ENCODE measurements around the gene NDST4.
"Not testable (repeated sequence)": the region's sequence is repeated elsewhere in the genome, so short reads cannot be mapped to it uniquely, and the experiment has no call there.

Gene NDST4

DNA sequence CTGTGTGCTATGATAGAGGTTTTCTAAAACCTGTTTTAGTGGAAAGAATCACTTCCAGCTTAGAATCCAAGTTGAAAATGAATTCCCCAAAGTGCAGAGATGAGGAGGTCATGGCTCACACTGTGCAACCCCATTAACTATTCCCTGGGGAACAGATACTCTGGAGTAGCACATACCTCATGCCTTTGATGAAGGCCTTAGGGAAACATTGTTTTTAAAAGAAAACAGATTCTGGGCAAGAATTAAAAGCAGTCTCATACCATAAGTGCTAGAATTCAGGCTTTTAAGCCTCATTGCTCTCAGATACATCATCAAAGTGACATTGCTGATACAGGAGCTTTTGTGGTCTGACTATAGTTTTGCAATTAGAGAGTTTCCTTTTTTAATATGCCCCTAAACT, 115.1 kb downstream of the NDST4 start:
- intact Hi-C loops (cut with micrococcal nuclease): no loop called here
- Mint-ChIP-seq H3K36me3 (ENCODE audit: low read depth) (no peaks in the 10 kb centered on the region), H3K27me3 (no peaks in the 10 kb centered on the region), H3K27ac (no peak overlapping the region), H3K9me3 (no peaks in the 10 kb centered on the region), H3K4me3 (no peak overlapping the region), H3K4me1 (ENCODE audit: low read depth) (no peaks in the 10 kb centered on the region)

DNA sequence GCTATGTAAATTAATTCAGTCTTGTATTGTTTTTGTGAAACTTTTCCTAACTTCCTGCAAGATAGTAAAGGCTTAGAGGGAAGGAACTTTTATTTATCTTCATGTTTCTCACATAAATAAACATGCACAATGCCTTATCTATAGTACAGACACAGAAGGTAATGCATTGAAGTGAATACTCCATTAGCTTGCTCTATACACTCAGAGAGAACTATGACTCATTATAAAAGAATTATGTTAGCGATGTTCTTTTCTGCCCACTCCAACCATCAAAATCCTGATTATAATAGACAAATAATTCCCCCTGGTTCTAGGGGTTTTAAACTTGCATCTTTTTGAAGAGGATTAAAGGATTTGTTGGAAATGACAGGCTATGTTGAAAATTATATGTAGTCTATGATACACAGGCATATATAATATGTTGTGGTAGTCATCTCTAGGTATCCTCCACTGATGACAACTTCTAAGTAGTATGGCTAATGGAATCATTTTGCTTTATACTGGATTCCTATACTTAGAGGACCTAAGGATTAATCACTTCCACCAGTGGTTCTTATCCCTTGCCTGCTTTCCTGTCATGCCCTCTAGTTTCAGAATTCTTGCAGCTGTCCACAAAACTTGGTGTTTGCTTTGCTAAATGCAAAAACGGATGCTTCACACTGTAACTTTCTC, 115.7 kb downstream of the NDST4 start:
- no peak overlapping the region for H3K4me3 Mint-ChIP-seq

DNA sequence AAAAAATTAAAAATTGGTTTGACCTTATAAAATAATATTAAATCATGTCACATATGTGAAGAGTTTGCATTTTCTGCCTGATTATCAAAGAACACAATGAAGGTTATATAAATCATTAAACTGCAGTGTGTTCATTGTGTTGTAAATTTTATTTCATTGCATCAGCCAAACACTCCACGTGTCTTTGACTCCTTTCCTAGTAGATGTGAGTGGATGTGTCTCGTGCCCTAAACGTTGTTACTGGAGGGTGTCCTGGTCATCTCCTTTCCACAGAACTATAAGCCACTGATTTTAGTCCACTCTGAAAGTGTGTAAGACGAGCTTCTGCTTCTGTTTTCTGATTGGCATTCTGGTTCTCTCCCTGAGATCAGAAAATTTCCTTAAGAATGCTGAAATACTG, 127.3 kb downstream of the NDST4 start:
- intact Hi-C loops (cut with micrococcal nuclease): no loop called here
- no peaks in the 10 kb centered on the region for H3K4me1 Mint-ChIP-seq (ENCODE audit: low read depth)
- H3K27ac Mint-ChIP-seq: no peak overlapping the region
- peaks cover 24% of the 10 kb centered on the region for H3K9me3 Mint-ChIP-seq
- no peak overlapping the region for H3K4me3 Mint-ChIP-seq
- H3K36me3 Mint-ChIP-seq (ENCODE audit: low read depth): no peaks in the 10 kb centered on the region
- H3K27me3 Mint-ChIP-seq: no peaks in the 10 kb centered on the region

More for the DNA sequence above, 115.7 kb downstream of the NDST4 start:
- H3K9me3 Mint-ChIP-seq: no peaks in the 10 kb centered on the region
- no peaks in the 10 kb centered on the region for H3K36me3 Mint-ChIP-seq (ENCODE audit: low read depth)
- no peaks in the 10 kb centered on the region for H3K27me3 Mint-ChIP-seq
- H3K27ac Mint-ChIP-seq: no peak overlapping the region
- intact Hi-C loops (cut with micrococcal nuclease): no loop called here
- H3K4me1 Mint-ChIP-seq (ENCODE audit: low read depth): no peaks in the 10 kb centered on the region

DNA sequence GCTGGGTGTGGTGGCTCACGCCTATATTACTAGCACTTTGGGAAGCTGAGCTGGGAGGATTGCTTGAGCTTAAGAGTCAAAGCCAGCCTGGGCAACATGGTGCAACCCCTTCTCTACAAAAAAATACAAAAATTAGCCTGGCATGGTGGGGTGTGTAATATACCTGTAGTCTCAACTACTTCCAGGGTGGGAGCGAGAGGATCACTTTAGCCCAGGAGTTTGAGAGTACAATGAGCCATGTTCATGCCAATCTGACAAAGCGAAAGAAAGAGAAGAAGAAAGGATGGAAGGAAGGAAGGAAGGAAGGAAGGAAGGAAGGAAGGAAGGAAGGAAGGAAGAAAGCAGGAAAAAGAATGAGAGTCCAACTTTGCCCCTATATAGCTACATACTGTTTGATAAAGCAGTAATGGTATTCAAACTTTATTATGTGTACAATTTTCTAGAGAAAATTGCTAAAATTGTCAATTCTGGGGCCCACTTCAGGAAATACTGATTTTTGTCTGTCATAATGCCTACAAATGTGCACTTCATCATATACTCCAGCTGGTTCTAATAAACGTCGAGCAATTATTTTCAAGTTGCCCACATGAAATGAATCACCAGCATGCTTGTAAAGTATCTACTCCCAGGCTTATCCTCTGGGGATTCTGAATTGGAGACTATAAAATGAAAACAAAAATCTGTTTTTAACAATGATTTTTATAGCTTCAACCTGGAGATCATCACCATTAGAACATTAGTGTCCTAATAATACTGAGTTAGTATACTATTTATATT, 132.3 kb downstream of the NDST4 start:
- intact Hi-C loops (cut with micrococcal nuclease): no loop called here
- Mint-ChIP-seq H3K4me1 (ENCODE audit: low read depth) (no peaks in the 10 kb centered on the region), H3K27ac (no peak overlapping the region), H3K36me3 (ENCODE audit: low read depth) (no peaks in the 10 kb centered on the region), H3K4me3 (no peak overlapping the region), H3K27me3 (no peaks in the 10 kb centered on the region), H3K9me3 (peaks cover 24% of the 10 kb centered on the region)

DNA sequence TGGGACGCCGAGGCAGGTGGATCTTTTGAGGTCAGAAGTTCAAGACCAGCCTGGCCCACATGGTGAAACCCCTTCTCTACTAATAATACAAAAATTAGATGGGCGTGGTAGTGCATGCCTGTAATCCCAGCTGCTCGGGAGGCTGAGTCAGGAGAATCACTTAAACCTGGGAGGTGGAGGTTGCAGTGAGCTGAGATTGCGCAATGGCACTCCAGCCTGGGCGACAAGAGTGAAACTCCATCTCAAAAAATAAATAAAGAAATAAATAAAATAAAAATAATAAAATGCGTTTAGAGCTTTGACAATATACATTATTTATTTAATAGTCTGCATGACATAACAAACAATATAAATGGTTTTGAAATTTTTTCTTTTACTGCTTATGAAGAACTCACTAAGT, 133.0 kb downstream of the NDST4 start:
- not testable (repeated sequence) for H3K27ac Mint-ChIP-seq

DNA sequence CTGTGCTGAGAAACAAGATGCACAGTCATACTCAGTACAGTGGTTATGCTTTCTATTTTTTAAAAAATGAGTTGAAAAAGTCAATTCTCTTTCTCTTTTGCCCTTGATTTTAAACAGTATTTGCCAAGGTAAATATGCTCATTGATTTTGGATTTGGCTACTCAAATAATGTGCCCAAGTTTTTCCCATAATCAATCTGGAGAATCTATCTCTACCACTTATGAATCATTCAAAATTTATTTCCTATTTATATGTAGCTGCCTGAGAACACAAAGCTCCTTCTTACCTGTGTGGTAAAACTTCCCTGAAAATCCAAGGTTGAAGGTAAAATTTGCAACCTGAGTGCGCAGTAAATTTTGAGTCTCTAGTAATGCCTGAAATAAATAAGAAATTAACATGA, 136.5 kb downstream of the NDST4 start:
- Mint-ChIP-seq H3K9me3 (peaks cover 1% of the 10 kb centered on the region), H3K27me3 (no peaks in the 10 kb centered on the region), H3K4me3 (no peak overlapping the region), H3K27ac (no peak overlapping the region), H3K4me1 (ENCODE audit: low read depth) (no peaks in the 10 kb centered on the region), H3K36me3 (ENCODE audit: low read depth) (no peaks in the 10 kb centered on the region)
- intact Hi-C loops (cut with micrococcal nuclease): no loop called here

More for the DNA sequence above, 133.0 kb downstream of the NDST4 start:
- intact Hi-C loops (cut with micrococcal nuclease); H3K36me3 Mint-ChIP-seq (ENCODE audit: low read depth); H3K4me1 Mint-ChIP-seq (ENCODE audit: low read depth); H3K4me3 Mint-ChIP-seq; H3K27me3 Mint-ChIP-seq: not testable (repeated sequence)
- H3K9me3 Mint-ChIP-seq: peaks cover 17% of the 10 kb centered on the region

DNA sequence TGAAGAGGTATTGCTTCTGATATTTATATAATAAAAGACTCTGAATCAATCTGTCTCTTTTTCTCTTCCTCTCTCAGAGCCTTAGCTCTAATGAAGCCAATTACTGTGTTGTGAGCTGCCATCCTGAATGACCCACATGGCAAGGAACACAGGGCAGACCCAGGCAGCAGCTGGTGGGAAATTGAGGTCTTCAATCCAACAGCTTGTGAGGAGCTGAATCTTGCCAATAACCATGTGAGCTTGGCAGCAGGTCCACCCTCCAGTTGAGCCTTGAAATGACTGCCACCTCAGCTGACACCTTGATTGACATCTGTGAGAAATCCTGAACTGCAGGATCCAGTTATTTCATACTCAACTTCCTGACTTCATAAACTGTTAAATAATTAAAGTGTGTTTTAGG, 149.4 kb downstream of the NDST4 start:
- Mint-ChIP-seq H3K27me3 (no peaks in the 10 kb centered on the region), H3K9me3 (peaks cover 10% of the 10 kb centered on the region), H3K36me3 (ENCODE audit: low read depth) (no peaks in the 10 kb centered on the region), H3K4me1 (ENCODE audit: low read depth) (no peaks in the 10 kb centered on the region), H3K27ac (no peak overlapping the region), H3K4me3 (no peak overlapping the region)
- intact Hi-C loops (cut with micrococcal nuclease): no loop called here

DNA sequence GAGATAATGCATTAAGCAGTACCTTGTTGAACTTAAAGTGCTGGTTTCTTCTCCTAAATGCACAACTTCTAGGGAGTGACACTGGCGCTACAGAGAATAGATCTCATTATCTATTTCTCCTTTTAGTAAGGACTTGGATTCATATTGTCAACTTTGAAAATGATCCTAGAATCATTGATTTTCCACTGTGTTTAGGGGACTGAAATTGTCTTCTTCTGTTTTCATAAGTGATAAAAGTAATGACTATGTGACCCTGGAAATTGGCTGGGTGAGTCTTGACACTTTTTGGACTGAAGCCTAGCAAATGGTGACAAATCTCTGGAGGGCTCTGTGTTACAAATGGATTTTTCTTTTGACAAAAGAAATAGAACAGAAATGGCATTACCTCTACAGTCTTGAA, 167.8 kb downstream of the NDST4 start:
- intact Hi-C loops (cut with micrococcal nuclease): no loop called here
- Mint-ChIP-seq H3K36me3 (ENCODE audit: low read depth) (no peaks in the 10 kb centered on the region), H3K4me1 (ENCODE audit: low read depth) (no peaks in the 10 kb centered on the region), H3K27me3 (no peaks in the 10 kb centered on the region), H3K9me3 (peaks cover 12% of the 10 kb centered on the region), H3K4me3 (no peak overlapping the region), H3K27ac (no peak overlapping the region)

DNA sequence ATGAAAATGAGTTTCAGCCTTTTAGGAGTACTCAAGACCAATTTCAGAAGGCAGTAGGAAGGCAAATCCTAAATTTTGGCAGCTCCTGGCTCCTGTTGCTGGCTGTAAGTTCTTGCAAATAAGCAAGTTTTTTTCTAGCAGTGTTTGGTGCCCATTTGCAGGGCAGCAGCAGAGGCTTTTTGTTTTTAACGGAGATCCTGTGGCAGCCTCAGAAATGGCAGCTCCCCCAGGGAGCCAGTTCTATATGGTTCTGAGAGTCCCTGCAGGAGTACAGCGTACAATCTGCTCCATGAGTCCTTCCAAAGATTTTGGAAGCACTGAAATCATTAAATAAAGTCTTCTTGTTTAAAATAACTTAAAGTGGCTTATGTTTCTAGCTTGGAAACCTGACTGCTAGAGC, 171.9 kb downstream of the NDST4 start:
- Mint-ChIP-seq H3K4me3 (no peak overlapping the region), H3K4me1 (ENCODE audit: low read depth) (no peaks in the 10 kb centered on the region), H3K9me3 (peaks cover 8% of the 10 kb centered on the region), H3K27ac (no peak overlapping the region), H3K36me3 (ENCODE audit: low read depth) (no peaks in the 10 kb centered on the region), H3K27me3 (no peaks in the 10 kb centered on the region)
- intact Hi-C loops (cut with micrococcal nuclease): no loop called here

DNA sequence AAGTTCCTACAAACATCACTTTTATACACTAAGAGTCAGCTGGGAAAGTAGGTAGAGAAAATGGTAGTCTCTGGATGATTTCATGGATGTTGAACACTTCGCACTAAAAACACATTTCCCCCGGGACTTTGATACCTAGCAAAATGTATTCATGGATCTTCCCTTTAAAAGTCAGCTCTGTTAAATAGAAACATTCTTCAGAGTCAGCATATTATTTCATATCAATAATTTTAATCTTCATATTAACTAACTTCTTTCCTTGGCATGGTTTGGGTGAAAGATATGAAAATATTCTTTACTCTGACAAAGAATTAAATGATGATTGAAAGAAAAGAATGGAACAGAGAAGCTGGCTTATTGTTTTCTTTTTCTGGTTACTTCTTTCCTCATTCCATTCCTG, 185.5 kb downstream of the NDST4 start:
- Mint-ChIP-seq H3K4me1 (ENCODE audit: low read depth) (no peaks in the 10 kb centered on the region), H3K9me3 (no peaks in the 10 kb centered on the region), H3K4me3 (no peak overlapping the region), H3K27ac (no peak overlapping the region), H3K36me3 (ENCODE audit: low read depth) (no peaks in the 10 kb centered on the region), H3K27me3 (no peaks in the 10 kb centered on the region)
- intact Hi-C loops (cut with micrococcal nuclease): no loop called here

DNA sequence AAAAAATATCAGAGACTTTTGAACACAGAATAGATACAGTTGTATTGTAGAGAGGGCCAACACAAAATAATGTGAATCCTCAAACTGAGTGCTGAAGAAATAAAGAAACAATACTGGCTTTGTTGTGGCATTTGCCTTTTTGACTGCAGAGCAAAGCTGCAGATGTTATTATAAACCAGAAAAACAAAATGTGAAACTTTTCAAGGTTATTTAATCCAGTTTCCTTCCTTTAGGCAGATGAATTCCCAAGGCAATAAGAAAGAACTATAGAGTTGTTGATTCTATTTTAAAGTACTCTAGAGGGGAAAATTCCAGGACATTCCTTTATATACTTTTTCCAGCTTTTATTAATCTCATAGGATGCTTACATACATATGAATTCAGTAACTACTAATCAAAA, 186.8 kb downstream of the NDST4 start:
- Mint-ChIP-seq H3K4me1 (ENCODE audit: low read depth) (no peaks in the 10 kb centered on the region), H3K4me3 (no peak overlapping the region), H3K36me3 (ENCODE audit: low read depth) (no peaks in the 10 kb centered on the region), H3K9me3 (no peaks in the 10 kb centered on the region), H3K27me3 (no peaks in the 10 kb centered on the region), H3K27ac (no peak overlapping the region)
- intact Hi-C loops (cut with micrococcal nuclease): no loop called here

DNA sequence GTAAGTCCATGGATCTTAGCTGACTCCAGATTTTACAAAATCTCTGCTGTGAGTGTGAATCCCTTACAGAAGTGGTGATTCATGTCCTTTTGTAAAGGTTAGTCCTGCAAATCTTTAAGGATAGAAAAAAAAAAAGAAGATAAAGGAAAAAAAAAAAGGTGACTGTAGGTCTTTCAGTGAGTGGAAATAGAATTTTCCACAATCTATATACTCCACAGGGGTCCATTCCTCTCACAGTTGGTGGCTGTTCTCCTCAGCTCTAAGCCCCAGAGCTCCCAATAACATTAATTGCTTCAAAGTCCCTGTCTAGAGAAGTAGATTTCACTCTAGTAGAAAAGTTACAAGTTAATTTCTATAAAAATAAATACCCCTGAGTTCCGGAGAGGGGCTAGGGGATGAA, 189.1 kb downstream of the NDST4 start:
- H3K4me3 Mint-ChIP-seq: no peak overlapping the region
- no peaks in the 10 kb centered on the region for H3K4me1 Mint-ChIP-seq (ENCODE audit: low read depth)
- no peak overlapping the region for H3K27ac Mint-ChIP-seq
- no peaks in the 10 kb centered on the region for H3K9me3 Mint-ChIP-seq
- H3K27me3 Mint-ChIP-seq: no peaks in the 10 kb centered on the region
- no peaks in the 10 kb centered on the region for H3K36me3 Mint-ChIP-seq (ENCODE audit: low read depth)
- intact Hi-C loops (cut with micrococcal nuclease): no loop called here

DNA sequence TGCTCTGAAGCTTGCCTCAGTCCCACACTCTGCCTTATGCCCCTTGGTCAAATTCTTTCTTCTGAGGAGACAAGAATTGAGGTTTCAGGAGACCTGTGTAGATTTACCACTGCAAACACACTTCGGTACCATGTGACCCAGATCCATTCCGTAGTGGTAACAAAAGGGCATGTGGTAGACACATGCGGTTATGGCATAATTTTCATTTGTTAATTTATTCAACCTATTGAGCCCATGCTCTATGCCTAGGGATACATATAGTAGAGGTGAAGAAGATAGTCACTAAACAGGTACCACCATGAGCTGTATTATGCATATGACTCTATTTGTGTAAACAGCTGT, 190.9 kb downstream of the NDST4 start:
- no peaks in the 10 kb centered on the region for H3K4me1 Mint-ChIP-seq (ENCODE audit: low read depth)
- no peaks in the 10 kb centered on the region for H3K36me3 Mint-ChIP-seq (ENCODE audit: low read depth)
- H3K27me3 Mint-ChIP-seq: no peaks in the 10 kb centered on the region
- intact Hi-C loops (cut with micrococcal nuclease): no loop called here
- no peak overlapping the region for H3K27ac Mint-ChIP-seq
- no peak overlapping the region for H3K4me3 Mint-ChIP-seq
- no peaks in the 10 kb centered on the region for H3K9me3 Mint-ChIP-seq

DNA sequence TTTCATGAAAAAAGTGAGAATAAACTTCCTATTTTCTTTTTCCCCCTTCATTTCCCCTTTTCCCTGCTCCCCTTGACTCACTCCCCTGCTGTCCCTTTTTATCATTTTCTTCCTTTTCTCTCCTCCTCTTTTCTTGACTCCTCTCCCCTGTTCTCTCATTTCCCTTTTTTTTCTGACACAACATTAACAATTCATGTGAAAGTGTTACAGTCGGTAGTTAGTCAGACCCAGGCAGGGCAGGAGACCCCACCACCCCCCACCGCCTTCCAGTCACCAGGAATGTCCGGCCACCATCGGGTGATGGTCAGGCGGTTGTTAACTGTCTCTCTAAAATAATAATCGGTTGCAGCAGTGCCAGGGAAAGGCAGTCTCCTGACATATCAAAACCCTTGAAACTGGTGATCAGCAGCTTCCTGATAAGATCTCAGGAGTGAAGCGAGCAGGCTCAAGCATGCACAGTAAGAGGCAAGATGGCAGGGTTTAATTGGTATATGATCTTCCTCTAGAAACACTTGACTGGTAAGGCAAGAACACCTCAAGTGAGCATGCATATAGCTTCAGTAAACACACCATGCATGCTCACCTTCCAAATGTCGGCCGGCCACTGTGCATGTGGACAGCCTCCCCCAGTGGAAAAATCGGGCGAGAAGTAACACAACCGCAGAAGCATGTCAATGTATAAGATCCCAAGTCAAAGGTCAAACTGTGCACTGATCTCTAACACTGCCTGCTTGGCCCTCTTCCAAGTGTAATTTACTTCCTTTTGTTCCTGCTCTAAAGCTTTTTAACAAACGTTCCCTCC, 191.4 kb downstream of the NDST4 start:
- no peaks in the 10 kb centered on the region for H3K9me3 Mint-ChIP-seq
- no peaks in the 10 kb centered on the region for H3K4me1 Mint-ChIP-seq (ENCODE audit: low read depth)
- no peak overlapping the region for H3K4me3 Mint-ChIP-seq
- no peaks in the 10 kb centered on the region for H3K27me3 Mint-ChIP-seq
- intact Hi-C loops (cut with micrococcal nuclease): no loop called here
- H3K27ac Mint-ChIP-seq: no peak overlapping the region
- H3K36me3 Mint-ChIP-seq (ENCODE audit: low read depth): no peaks in the 10 kb centered on the region
